CD14-positive monocyte (primary cell): ENCODE data around the gene SIM2. TPM values are rescaled to one million over a fixed set of nuclear protein-coding genes. Genes with fewer than 3 reads are reported as not detected.

Experiments used
- DNase-seq, 3 donors: peaks; one replicate each; pipeline ENCODE4 v3.0.0-alpha.2; 2011 to 2022
- H2AFZ ChIP-seq: 2 replicates; pipeline ENCODE4 v1.6.0; 2012; ENCODE audit warnings: mild to moderate bottlenecking, low read depth, low read length, inconsistent platforms; ENCODE audit not compliant: insufficient read depth, poor library complexity, severe bottlenecking
- H3K27ac ChIP-seq, 2 donors: 1 replicate in 1 of 2; 2 replicates in 1 of 2; pipeline ENCODE4 v1.5.1; 2012 to 2013; ENCODE audit warnings: low read length in 2 of 2, control low read depth in 1 of 2, inconsistent platforms in 1 of 2, low read depth in 1 of 2, mild to moderate bottlenecking in 1 of 2
- H3K27me3 ChIP-seq, 2 donors: one replicate each; pipeline versions ENCODE4 v1.6.0 to v1.6.1; 2011 to 2013; ENCODE audit warnings: low read length in 2 of 2; ENCODE audit not compliant: control insufficient read depth in 2 of 2, insufficient read depth in 2 of 2
- H3K36me3 ChIP-seq, 2 donors: replicated peaks in 1 of 2; 1 replicate in 1 of 2; 2 replicates in 1 of 2; pipeline versions ENCODE4 v1.5.1 to v1.6.1; 2012 to 2013; ENCODE audit warnings: low read length in 2 of 2, control low read depth in 1 of 2, inconsistent platforms in 1 of 2, mild to moderate bottlenecking in 1 of 2; ENCODE audit not compliant: insufficient read depth in 2 of 2, control insufficient read depth in 1 of 2
- H3K4me1 ChIP-seq, 2 donors: 1 replicate in 1 of 2; 2 replicates in 1 of 2; pipeline versions ENCODE4 v1.5.1 to v1.6.1; 2012 to 2013; ENCODE audit warnings: low read length in 2 of 2, control low read depth in 1 of 2, inconsistent platforms in 1 of 2, mild to moderate bottlenecking in 1 of 2, moderate library complexity in 1 of 2; ENCODE audit not compliant: insufficient read depth in 2 of 2, control insufficient read depth in 1 of 2
- H3K4me2 ChIP-seq: replicated peaks from 2 replicates; pipeline ENCODE3; 2012; ENCODE audit warnings: low read length, moderate library complexity, mild to moderate bottlenecking; ENCODE audit not compliant: poor library complexity, severe bottlenecking; ENCODE audit errors: extremely low read depth
- H3K4me3 ChIP-seq, 3 experiments: fragments of 200-600 bp in 1 of 3; sonication (generic) in 1 of 3; replicated peaks in 1 of 3; 1 replicate in 2 of 3; 2 replicates in 1 of 3; pipeline ENCODE4 v1.5.1; 2011 to 2013; ENCODE audit warnings: low read length in 3 of 3, mild to moderate bottlenecking in 3 of 3, control low read depth in 2 of 3, low read depth in 2 of 3, inconsistent platforms in 1 of 3, moderate library complexity in 1 of 3
- H3K79me2 ChIP-seq: 2 replicates; pipeline ENCODE4 v1.6.0; 2012; ENCODE audit warnings: mild to moderate bottlenecking, control low read depth, inconsistent platforms, low read length, moderate library complexity; ENCODE audit not compliant: insufficient read depth
- H3K9ac ChIP-seq: 2 replicates; pipeline ENCODE4 v1.6.0; 2017; ENCODE audit warnings: low read length, mild to moderate bottlenecking; ENCODE audit not compliant: insufficient read depth, poor library complexity, severe bottlenecking
- H3K9me3 ChIP-seq, 2 donors: replicated peaks in 1 of 2; 1 replicate in 1 of 2; 2 replicates in 1 of 2; pipeline versions ENCODE4 v1.5.1 to v1.6.1; 2012 to 2013; ENCODE audit warnings: low read length in 2 of 2, control low read depth in 1 of 2; ENCODE audit not compliant: control insufficient read depth in 1 of 2, insufficient read depth in 1 of 2
- H4K20me1 ChIP-seq: 2 replicates; pipeline ENCODE4 v1.6.0; 2012; ENCODE audit warnings: mild to moderate bottlenecking, low read length, control low read depth, moderate library complexity; ENCODE audit not compliant: insufficient read depth
- H3K27ac Mint-ChIP-seq, 7 donors: one replicate each; pipeline ENCODE4 v1.8.0; 2020; ENCODE audit warnings: mild to moderate bottlenecking in 7 of 7, mixed read lengths in 7 of 7, moderate library complexity in 6 of 7, inconsistent platforms in 2 of 7
- H3K27me3 Mint-ChIP-seq, 3 donors: one replicate each; pipeline ENCODE4 v1.8.0; 2021 to 2022; ENCODE audit warnings: low read depth in 3 of 3, mild to moderate bottlenecking in 3 of 3, mixed read lengths in 3 of 3, moderate library complexity in 3 of 3, inconsistent platforms in 1 of 3
- H3K36me3 Mint-ChIP-seq, 2 donors: one replicate each; pipeline ENCODE4 v1.8.0; 2020; ENCODE audit warnings: mixed read lengths in 2 of 2, inconsistent platforms in 1 of 2, mild to moderate bottlenecking in 1 of 2
- H3K4me1 Mint-ChIP-seq: one replicate; pipeline ENCODE4 v1.8.0; 2020; ENCODE audit warnings: mild to moderate bottlenecking, mixed read lengths
- H3K4me3 Mint-ChIP-seq, 2 donors: one replicate each; pipeline ENCODE4 v1.8.0; 2020; ENCODE audit warnings: mild to moderate bottlenecking in 2 of 2, mixed read lengths in 2 of 2, moderate library complexity in 1 of 2
- H3K9me3 Mint-ChIP-seq, 7 donors: one replicate each; pipeline ENCODE4 v1.8.0; 2020 to 2022; ENCODE audit warnings: mixed read lengths in 7 of 7, mild to moderate bottlenecking in 6 of 7, moderate library complexity in 6 of 7, inconsistent platforms in 2 of 7
- WGBS: methylation state at CpG from one replicate; pipeline ENCODE4 v1.1.5; 2013; ENCODE audit warnings: missing lambda C conversion rate; ENCODE audit not compliant: insufficient coverage; 5-methylcytosine and 5-hydroxymethylcytosine counted together
- intact Hi-C, 2 donors: fragments of 100-400 bp; cut with micrococcal nuclease; formaldehyde crosslinking; loops; one replicate each; pipeline versions ENCODE4 v1.15.0 to v1.15.1; 2023
- polyA plus RNA-seq, 3 donors: library from polyadenylated mRNA; depleted of rRNA in 1 of 3; unstranded in 2 of 3; stranded (reverse) in 1 of 3; fragments of 300-500 nt in 2 of 3; fragments of >200 nt in 1 of 3; fragmentation: Illumina TruSeq in 2 of 3; gene quantifications; 1 replicate in 2 of 3; 2 replicates in 1 of 3; pipeline ENCODE4 v1.2.3, GENCODE V29; 2012 to 2021
- TF ChIP-seq, protein P1 (sequence below): fragments of 200-600 bp; IDR thresholded peaks from one replicate; pipeline ENCODE4 v1.8.0; 2022; ENCODE audit warnings: antibody characterized with exemption, mild to moderate bottlenecking

The SIM2 gene
- polyA plus RNA-seq, 3 donors = not detected

DNA sequence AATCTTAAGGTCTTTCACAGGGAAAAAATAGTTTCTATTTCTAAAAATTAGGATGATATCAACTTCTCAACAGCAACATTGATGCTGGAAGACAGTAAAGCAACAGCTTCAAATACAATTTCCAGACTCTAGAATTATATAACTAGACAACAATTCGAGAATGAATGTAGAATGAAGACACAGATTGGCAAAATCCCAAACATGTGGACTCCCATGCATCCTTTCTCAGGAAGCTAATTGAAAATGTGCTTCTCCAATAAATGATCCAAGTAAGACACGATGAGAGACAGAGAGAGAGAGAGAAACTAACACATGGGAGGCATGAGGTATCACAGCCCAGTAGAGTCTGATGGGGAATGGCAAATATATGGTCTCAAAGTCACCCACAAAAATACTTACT lies 21.5 kb upstream of the SIM2 start:
- no peaks in the 10 kb centered on the region for H4K20me1 ChIP-seq
- no peak overlapping the region for H3K4me3 ChIP-seq
- Mint-ChIP-seq H3K9me3 (peaks cover 6 to 29% (median 25%) of the 10 kb centered on the region in 7 donors), H3K4me1 (no peaks in the 10 kb centered on the region), H3K36me3 (no peaks in the 10 kb centered on the region), H3K4me3 (no peak overlapping the region), H3K27me3 (peaks cover 14 to 43% (median 28%) of the 10 kb centered on the region in 3 donors), H3K27ac (no peak overlapping the region)
- TF ChIP-seq, protein P1, sequence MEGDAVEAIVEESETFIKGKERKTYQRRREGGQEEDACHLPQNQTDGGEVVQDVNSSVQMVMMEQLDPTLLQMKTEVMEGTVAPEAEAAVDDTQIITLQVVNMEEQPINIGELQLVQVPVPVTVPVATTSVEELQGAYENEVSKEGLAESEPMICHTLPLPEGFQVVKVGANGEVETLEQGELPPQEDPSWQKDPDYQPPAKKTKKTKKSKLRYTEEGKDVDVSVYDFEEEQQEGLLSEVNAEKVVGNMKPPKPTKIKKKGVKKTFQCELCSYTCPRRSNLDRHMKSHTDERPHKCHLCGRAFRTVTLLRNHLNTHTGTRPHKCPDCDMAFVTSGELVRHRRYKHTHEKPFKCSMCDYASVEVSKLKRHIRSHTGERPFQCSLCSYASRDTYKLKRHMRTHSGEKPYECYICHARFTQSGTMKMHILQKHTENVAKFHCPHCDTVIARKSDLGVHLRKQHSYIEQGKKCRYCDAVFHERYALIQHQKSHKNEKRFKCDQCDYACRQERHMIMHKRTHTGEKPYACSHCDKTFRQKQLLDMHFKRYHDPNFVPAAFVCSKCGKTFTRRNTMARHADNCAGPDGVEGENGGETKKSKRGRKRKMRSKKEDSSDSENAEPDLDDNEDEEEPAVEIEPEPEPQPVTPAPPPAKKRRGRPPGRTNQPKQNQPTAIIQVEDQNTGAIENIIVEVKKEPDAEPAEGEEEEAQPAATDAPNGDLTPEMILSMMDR = no peak
- H3K4me2 ChIP-seq = no peak overlapping the region
- no peaks in the 10 kb centered on the region for H3K79me2 ChIP-seq
- no peak for DNase-seq
- H3K27me3 ChIP-seq = peaks cover 12 to 13% of the 10 kb centered on the region in 2 donors
- H3K9ac ChIP-seq = no peak overlapping the region
- WGBS = no CpG with 5 or more reads among the region's 2 CpGs
- no peaks in the 10 kb centered on the region for H3K4me1 ChIP-seq
- intact Hi-C loops = no loop called here
- no peak overlapping the region for H3K27ac ChIP-seq
- peaks cover 13 to 18% of the 10 kb centered on the region in 2 donors for H3K9me3 ChIP-seq
- H2AFZ ChIP-seq = no peak overlapping the region
- no peaks in the 10 kb centered on the region for H3K36me3 ChIP-seq

DNA sequence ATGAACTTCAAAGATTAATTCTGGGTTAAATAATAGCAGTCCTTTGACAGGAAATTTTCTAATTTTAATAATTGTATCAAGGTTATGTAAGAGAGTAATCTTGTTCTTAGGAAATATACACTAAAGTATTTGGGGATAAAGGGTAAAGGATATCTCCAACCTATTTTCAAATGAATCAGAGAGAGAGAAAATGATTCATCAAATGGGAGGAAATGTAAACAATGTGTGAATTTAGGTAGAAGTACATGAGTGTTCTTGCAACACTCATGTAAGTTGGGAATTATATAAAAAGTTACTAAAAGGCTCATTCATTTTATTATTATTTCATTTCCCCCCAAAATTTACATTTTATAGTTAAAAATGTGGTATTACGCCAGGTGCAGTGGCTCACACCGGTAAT lies 20.4 kb upstream of the SIM2 start:
- no peaks in the 10 kb centered on the region for H4K20me1 ChIP-seq
- Mint-ChIP-seq H3K36me3 (no peaks in the 10 kb centered on the region), H3K4me1 (no peaks in the 10 kb centered on the region), H3K27me3 (peaks cover 21 to 45% (median 35%) of the 10 kb centered on the region in 3 donors), H3K9me3 (peaks cover 6 to 30% (median 25%) of the 10 kb centered on the region in 7 donors), H3K4me3 (no peak overlapping the region), H3K27ac (no peak overlapping the region)
- WGBS = no CpG with 5 or more reads among the region's 2 CpGs
- H3K4me1 ChIP-seq = no peaks in the 10 kb centered on the region
- no peak overlapping the region for H3K9ac ChIP-seq
- H3K4me2 ChIP-seq = no peak overlapping the region
- peaks cover 15 to 17% of the 10 kb centered on the region in 2 donors for H3K27me3 ChIP-seq
- peaks cover 13 to 18% of the 10 kb centered on the region in 2 donors for H3K9me3 ChIP-seq
- no peak overlapping the region for H3K4me3 ChIP-seq
- intact Hi-C loops = no loop called here
- H3K79me2 ChIP-seq = no peaks in the 10 kb centered on the region
- no peak overlapping the region for H2AFZ ChIP-seq
- no peak for DNase-seq
- H3K36me3 ChIP-seq = no peaks in the 10 kb centered on the region
- no peak overlapping the region for H3K27ac ChIP-seq
- TF ChIP-seq, protein P1 = no peak
